RPMI8226 (cell line): ENCODE results near the gene OR5M11.
"Not testable (repeated sequence)": the region's sequence is repeated elsewhere in the genome, so short reads cannot be mapped to it uniquely, and the experiment has no call there.

Source experiments
- DNase-seq: peaks from one replicate; pipeline ENCODE4 v3.0.0-alpha.2; 2015

The OR5M11 gene

DNA sequence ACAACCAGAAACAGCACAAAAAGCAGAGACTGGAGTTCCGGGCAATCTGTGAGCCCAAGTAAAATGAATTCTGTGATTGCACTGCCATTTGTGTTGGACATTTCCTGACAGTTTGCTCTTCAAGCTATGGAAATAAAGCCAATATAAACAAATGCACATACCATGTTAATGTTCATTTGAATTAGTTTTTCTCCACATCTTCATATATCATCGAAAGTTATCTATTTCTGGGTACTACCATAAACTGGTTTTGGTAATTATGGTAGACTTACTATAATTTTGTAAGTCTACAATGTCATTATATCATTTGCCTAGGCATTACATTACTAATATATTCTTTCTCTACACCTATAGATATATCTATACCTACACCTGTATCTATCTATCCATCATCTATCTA lies at the start of gene OR5M11:
Gene OR5M11 (minus strand): TSS at position 101 of the 400 bp plus-strand sequence. CDS start 0 bp downstream, at position 101.
- DNase-seq, result no peak

DNA sequence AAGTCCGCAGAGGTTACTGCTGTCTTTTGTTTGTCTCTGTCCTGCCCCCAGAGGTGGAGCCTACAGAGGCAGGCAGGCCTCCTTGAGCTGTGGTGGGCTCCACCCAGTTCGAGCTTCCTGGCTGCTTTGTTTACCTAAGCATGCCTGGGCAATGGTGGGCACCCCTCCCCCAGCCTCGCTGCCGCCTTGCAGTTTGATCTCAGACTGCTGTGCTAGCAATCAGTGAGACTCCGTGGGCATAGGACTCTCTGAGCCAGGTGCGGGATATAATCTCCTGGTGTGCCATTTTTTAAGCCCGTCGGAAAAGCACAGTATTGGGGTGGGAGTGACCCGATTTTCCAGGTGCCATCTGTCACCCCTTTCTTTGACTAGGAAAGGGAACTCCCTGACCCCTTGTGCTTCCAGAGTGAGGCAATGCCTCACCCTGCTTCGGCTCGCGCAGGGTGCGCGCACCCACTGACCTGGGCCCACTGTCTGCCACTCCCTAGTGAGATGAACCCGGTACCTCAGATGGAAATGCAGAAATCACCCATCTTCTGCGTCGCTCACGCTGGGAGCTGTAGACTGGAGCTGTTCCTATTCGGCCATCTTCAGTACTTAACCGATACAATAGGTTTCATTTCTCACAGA lies 49.1 kb upstream of the OR5M11 start:
- DNase-seq, result not testable (repeated sequence)

DNA sequence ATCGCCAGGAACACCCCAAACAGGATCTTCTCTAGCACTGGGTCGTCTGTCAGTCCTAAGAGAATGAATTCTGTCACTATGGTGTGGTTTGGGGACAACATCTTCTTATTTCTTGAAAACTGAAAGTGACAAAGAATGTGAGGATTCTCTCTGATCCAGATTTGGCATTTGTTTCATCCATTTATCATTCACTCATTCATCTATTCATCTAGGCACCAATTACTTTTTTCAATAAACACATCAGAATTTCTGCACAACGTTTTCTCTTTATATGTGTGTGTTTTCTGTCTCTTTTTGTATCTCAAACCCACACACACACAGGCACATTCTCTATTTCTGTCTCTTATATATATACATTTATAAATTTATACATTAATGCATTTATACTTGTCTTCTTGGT lies 34.6 kb upstream of the OR5M11 start, which contains the start of gene OR5M10:
Gene OR5M10 (minus strand): TSS at position 101 of the 400 bp plus-strand sequence. CDS start 0 bp downstream, at position 101.
- DNase-seq, result no peak

DNA sequence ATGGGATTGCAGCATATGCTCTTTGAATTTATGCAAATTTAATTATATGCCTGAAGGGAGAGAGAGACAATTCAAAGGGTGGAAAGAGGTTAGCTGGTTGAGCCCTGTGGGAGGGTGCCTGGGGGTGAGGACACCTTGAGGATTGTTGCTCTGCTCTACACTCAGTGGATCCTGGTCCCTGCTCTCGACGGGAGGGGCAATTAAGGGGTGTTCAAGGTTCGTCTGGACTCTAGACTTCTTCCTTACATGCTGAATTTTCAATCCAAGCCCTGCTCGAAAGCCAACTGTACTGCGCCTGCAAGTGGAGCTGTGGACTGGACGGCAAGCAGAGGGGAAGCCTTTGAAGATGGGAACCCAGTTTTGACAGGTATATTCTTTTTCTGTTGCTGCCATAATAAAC lies 15.5 kb upstream of the OR5M11 start:
- no peak for DNase-seq

DNA sequence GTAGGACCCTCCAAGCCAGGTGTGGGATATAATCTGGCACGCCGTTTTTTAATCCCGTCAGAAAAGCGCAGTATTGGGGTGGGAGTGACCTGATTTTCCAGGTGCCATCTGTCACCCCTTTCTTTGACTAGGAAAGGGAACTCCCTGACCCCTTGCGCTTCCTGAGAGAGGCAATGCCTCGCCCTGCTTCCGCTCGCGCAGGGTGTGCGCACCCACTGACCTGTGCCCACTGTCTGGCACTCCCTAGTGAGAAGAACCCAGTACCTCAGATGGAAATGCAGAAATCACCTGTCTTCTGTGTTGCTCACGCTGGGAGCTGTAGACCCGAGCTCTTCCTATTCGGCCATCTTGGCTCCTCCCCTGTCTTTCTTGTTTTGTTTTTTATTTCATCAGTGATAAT lies 11.6 kb upstream of the OR5M11 start:
- peak; percentile 10 for DNase-seq

DNA sequence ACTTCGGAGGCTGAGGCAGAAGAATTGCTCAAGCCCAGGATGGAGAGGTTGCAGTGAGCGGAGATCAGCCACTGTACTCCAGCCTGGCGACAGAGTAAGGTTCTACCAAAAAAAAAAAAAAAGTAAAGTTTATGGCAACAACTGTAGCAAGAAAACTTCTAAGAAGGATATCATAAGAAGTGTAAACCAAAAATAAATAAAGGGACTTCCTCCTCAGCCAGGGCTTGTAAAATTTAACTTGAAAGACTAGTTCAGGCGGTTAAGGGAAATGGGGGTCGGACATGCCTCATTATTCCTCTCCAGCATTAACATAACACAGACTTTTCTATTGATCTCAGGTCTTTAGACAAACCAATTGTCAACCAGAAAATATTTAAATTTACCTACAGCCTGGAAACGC lies 2.5 kb upstream of the OR5M11 start:
- DNase-seq, result no peak

DNA sequence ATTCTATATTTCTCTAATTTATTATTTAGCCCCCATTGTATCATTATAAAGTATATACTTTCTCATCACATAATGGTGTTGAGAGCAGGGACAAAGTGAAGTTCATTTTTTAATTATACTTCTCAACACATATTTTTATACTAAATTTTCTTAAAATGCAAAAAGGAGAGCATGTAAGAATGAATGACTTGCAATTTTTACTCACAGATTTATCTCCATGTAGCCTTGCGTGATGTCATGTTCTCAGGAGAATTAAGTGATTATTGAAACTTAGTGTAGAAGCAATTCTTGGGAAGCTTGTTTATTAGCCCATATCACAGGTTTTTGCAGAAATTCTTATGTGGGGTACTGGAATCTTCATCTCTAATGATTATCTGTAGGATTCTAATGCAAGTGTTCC lies 682 bp upstream of the OR5M11 start:
- no peak for DNase-seq

DNA sequence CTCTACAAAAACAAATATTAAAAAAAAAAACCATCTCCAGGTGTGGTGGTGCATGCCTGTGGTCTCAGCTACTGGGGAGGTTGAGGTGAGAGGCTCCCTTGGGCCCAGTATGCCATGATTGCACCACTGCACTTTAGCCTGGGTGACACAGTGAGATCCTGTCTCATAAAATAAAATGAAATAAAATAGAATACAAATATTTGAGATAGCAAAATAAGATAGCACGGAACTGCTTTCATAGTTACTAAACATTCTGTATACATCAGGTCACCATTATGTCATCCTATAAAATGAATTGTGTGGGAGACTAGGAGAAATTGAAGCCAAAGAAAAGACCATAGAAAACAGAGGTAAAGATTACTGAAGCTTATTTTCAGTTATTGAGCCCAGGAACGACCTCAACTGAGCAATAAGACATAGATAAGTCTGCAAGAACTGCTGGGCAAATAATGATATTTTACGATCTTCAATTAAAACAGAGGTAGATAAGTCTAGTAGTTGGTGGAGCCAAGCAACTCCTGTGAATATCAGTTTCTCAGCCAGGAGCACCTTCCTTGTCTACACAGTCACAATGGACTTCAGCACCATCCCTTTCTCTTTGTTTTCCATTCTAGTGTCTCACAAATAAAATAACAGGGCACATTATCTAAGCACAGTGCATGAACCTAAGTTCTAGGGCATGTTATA lies 9.9 kb downstream of the OR5M11 start:
- no peak for DNase-seq

DNA sequence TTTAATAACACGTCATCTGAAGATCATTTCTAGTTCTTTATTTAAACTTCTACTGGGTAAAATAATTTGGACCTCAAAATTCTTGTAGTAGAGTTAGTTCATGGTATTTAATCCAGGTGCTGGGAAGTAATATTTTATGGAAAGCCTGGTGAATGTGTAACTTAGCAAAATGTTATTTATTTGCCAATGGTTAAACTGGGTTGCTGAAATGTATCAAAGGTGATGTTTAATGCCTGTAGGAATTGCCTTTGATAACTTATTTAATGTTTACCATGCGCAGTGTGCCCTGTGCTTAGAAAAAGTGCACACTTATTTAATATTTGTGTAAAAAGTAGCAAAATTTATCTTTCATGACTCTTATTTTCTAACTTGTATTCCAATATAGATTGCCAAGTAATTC lies 11.2 kb downstream of the OR5M11 start:
- no peak for DNase-seq

DNA sequence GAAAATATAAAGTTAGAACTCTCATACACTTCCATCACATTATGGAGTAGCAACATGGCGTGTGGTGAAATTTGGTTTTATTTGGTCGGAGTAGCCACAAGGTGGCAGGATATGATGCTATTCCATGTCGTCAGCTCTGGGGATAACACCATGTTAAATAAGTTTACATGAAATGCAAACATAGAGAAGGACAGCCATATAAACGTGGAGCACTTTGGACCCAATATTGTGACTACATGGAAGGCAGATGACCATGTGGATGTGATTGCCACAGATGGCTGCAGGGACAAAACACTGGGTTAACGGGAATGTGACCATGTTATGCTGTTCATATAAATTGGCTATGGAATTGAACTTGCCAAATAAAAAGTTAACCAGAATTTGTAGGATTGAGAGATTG lies 21.0 kb downstream of the OR5M11 start:
- peak; percentile 21 for DNase-seq

DNA sequence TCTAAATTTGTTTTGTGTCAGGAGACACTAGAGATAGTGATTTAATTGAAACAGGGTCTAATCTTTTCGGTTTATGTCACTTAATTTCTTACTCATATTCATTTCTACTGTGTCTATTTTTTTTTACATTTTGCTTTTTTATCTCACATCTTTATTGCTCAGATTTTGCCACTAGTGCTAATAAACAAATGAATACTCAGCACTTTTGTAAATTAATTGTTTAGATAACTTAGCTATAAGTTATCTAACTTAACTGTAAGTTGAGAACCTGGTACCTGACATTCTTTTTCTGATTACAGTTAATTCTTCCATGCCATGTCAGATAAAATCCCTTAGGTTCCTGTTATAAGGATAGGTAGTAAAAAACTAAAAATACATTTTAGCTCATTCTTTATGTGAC lies 29.8 kb downstream of the OR5M11 start:
- no peak for DNase-seq

DNA sequence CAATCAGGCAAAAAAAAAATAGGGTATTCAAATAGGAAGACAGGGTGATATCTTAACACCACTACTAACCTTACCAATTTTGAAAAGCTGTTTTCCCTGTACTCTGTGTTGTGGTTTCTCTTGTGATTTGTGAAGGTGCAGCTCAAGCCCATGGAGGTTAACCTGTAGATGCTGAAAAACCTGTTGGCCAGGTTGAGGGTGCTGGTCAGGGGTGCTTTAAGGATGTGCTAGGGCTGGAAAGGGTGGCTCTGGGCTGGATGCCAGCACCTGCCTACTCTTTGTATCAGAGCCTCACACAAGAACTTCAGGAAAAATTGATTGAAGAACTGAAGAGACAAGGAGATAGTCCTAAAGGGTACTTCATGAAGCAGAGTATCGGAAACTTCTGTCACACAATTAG lies 33.6 kb downstream of the OR5M11 start:
- no peak for DNase-seq

DNA sequence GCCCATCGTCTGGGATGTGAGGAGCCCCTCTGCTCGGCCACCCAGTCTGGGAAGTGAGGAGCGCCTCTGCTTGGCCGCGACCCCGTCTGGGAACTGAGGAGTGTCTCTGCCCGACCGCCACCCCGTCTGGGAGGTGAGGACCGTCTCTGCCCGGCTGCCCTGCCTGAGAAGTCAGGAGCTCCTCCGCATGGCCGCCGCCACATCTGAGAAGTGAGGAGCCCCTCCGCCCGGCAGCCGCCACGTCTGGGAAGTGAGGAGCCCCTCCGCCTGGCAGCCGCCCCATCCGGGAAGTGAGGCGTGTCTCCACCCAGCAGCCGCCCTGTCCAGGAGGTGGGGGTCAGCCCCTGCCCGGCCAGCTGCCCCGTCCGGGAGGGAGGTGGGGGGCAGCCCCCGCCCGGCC lies 46.0 kb downstream of the OR5M11 start:
- no peak for DNase-seq

DNA sequence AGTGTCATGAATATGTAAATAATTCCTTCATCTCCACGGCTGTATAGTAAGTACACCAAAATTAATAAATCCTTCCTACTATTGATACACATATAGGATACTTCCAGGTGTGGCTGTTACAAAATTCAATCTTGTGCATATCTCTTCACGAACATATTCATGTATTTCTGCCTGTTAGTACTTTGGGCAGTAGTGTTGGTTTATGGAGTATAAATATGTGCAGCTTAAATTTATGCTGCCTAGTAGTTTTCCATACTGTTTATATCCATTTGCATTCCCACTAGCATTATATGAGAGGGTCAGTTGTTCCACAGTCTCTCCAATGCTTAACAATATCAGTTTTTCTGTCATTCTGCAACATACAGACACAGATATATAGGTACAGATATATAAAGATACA lies 47.9 kb downstream of the OR5M11 start:
- no peak for DNase-seq
